VCaP (cell line): ENCODE measurements around the gene CAPN12.
A peak's percentile ranks its signal among the peaks of the same experiment; 100 is the strongest.

ENCODE experiments used
- H3K27ac ChIP-seq: fragments of 450-650 bp; 2 replicates; pipeline ENCODE4 v1.5.1; 2017
- TF ChIP-seq, protein P1 (sequence below): fragments of 450-650 bp; conservative IDR thresholded peaks from 2 replicates; pipeline ENCODE4 v1.5.1; 2017; ENCODE audit warnings: mild to moderate bottlenecking, moderate library complexity

The CAPN12 gene

DNA sequence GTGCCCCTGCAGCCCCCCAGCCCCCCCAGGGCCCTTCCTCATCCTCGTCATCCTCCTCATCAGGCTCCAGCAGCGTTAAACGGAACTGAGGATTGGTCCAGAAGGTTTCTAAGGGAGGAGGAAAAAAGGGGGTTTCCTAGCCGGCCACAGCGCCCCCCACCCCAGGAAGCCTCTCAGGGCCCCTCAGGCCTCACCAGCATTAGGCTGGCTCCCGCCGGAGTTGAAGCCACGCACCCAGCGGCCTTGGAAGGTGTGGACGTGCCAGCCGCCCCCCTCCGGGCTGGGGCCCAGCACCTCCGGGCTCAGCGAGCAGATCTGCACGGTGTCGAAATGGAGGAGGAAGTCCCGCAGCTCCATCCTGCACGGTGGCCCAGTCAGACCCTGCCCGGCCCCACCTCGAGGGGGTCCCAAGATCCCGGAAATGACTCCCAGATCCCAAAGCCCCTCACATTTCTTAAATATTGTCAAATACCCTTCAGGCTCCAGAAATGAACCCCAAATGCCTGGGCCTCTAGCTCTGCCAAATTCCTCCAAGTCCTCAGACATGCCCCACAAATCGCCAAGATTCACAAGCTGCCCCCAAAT, 6.9 kb downstream of the CAPN12 start:
- no peak overlapping the region for H3K27ac ChIP-seq
- TF ChIP-seq, protein P1, sequence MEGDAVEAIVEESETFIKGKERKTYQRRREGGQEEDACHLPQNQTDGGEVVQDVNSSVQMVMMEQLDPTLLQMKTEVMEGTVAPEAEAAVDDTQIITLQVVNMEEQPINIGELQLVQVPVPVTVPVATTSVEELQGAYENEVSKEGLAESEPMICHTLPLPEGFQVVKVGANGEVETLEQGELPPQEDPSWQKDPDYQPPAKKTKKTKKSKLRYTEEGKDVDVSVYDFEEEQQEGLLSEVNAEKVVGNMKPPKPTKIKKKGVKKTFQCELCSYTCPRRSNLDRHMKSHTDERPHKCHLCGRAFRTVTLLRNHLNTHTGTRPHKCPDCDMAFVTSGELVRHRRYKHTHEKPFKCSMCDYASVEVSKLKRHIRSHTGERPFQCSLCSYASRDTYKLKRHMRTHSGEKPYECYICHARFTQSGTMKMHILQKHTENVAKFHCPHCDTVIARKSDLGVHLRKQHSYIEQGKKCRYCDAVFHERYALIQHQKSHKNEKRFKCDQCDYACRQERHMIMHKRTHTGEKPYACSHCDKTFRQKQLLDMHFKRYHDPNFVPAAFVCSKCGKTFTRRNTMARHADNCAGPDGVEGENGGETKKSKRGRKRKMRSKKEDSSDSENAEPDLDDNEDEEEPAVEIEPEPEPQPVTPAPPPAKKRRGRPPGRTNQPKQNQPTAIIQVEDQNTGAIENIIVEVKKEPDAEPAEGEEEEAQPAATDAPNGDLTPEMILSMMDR, result no peak

DNA sequence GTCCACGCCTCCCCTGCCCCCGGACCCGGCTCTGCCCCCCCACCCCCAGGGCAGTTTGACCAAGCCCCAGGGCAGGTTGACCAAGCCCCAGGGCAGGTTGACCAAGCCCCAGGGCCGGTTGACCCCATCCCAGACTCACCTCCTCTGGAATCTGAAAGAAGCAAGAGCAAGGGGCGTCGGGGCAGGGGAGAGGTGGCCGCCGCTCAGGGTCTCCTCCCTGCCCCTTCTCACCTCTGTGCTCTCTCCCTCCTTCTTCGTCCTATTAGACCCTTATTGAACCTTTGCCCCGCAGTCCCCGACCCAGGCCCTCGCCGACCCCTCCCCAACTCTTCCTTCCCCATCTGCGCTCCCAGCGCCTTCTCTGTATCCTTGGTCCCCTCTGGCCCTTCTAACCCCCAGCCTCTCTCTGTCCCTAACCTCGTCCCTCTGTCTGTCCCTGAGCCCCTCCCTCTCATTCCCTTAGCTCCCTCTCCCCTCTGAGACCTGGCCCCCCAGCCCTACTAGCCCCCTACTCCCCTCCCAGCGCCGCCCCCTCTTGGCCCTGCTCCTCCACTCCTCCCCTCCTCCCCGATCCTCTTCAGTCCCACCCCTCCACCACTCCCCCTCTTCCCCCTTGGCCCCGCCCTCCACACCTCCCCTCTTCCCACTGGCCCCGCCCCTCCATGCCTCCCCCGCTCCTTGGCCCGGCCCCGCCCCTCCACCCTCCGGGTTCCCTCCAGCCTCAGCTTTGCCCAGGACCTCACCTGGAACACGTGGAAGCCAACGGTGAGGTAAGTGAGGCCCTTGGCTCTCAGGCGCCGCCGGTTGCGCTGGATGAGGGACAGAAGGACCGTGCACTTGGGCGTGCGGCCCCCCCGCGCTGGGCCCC, 7.6 kb downstream of the CAPN12 start:
- TF ChIP-seq, protein P1, result no peak
- H3K27ac ChIP-seq, result peak overlapping the region; percentile 51

DNA sequence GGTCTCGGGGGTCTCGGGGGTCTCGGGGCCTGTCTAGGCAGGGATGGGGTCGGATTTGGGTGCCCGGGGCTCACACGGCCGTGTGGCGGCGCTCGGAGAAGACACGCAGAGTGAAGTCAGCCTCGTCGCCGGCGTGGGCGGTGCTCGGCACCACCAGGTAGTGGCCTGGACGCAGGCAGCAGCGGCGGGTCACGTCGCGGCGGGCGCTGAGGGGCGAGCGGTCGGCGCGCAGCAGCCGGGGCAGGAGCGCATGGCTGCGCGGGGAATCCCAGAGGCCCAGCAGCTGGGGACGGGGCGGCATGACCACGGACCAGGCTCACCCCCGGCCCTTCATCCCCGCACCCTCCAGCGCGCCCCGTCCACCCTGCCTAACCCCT, 8.2 kb downstream of the CAPN12 start:
- H3K27ac ChIP-seq, result peak overlapping the region; percentile 51
- TF ChIP-seq, protein P1, result no peak

DNA sequence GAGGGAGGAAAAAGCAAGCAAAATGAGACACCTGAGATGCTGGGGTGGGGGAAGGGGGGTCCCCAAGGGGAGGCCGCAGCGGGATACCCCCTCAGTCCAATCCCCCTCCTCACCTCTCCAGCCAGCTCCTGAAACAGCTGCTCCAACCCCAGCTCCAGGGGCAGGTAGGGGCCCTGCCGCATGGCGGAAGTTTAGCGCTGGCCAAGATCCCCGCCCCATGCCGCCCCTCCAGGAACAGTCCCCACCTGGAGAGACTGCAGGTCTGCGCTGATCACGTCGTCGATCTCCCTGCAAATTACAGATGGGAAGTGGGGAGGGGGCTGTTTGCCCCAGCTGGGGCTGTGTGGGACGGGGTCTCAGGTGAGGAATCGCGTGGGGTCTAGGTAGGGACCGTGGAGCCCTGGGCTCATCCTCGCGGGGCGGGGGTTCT, 9.0 kb downstream of the CAPN12 start:
- H3K27ac ChIP-seq, result peak overlapping the region; percentile 46
- TF ChIP-seq, protein P1, result no peak

DNA sequence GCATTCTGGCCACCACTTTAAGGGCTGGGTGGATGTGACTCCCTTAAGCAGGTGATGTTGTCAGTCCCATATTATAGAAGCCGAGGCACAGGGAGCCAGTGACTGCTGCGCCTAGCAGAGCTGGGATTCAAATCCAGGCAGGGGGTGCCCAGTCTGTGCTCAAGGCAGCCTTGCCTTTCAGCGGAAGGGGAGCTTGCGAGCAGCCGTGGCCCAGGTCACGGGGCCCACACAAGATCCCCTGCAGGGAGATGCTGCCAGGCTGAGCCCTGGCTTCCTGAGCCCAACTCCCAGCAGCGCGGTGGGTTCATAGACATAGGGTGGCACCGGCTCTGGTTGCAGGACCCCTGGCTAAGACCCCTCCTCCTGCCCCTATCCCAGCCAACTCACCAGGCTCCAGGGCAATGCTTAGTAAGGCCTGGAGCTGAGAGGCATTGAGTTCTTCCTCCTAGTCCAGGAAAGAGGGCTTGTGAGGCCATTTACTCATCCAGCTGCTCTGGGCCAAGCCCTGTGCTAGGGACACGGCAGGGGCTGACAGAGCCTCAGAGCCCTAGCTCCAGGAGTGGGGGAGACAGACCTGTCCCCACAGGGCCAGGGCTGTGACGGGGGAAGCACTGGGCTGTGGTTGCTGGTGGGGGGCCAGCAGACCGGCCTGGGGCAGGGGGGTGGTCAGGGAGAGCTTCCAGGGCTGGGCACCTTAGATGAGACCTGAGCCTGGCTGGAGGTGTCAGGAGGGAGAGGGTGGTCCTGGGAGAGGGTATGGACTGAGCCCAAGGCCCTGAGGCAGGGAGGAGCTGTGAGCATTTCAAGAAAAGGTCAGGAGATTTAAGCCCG, 9.6 kb downstream of the CAPN12 start:
- peak overlapping the region; percentile 46 for H3K27ac ChIP-seq
- TF ChIP-seq, protein P1, result no peak

DNA sequence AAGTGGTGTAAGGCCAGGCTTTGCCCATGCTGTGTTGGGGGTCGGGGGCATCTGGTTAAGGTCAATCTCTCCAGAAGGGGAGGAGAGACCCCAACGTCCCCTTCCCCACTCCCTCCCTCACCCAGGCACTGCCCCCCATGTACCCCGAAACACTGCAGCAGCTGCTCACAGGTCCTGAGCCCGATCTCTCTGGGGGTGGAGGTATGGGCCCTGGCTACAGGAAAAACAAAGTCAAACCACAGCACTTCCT, 10.2 kb downstream of the CAPN12 start:
- H3K27ac ChIP-seq, result peak overlapping the region; percentile 46; the same call in 1 of the 2 replicates

More for the DNA sequence above, 10.2 kb downstream of the CAPN12 start:
- TF ChIP-seq, protein P1, result no peak
